ENCODE measurements around the gene KNL1.
A peak's percentile ranks its signal among the peaks of the same experiment; 100 is the strongest.
"Not testable (repeated sequence)": the region's sequence is repeated elsewhere in the genome, so short reads cannot be mapped to it uniquely, and the experiment has no call there.

The KNL1 gene

GRCh38 chr15:40676290-40676689 is 82.2 kb downstream of the KNL1 start:
- not testable (repeated sequence) for DNase-seq

- DNase-seq, result not testable (repeated sequence)
These were observed 82.9 kb downstream of the KNL1 start for GRCh38 chr15:40676906-40677305.

- no peak for DNase-seq
These were observed 86.1 kb downstream of the KNL1 start for GRCh38 chr15:40680151-40680550.

GRCh38 chr15:40680959-40681358 is 86.9 kb downstream of the KNL1 start:
- DNase-seq, result not testable (repeated sequence)

- DNase-seq, result no peak
These were observed 90.3 kb downstream of the KNL1 start for GRCh38 chr15:40684381-40684780.

- DNase-seq, result no peak
These were observed 91.3 kb downstream of the KNL1 start for GRCh38 chr15:40685376-40685775.

- no peak for DNase-seq
These were observed 95.1 kb downstream of the KNL1 start for GRCh38 chr15:40688932-40689799.

GRCh38 chr15:40691737-40692136 is 97.7 kb downstream of the KNL1 start:
- DNase-seq, result no peak

GRCh38 chr15:40693904-40694687 is 100.0 kb downstream of the KNL1 start:
- no peak for DNase-seq

- DNase-seq, result peak; percentile 80 to 89 (median 80)
These were observed 100.8 kb downstream of the KNL1 start, which contains the start of gene RAD51 for GRCh38 chr15:40694688-40695468. Gene RAD51 (plus strand): TSS chr15:40695174. CDS start chr15:40698759, 3,585 bp downstream.

- peak in 1 of 3 experiments; percentile 13 for DNase-seq
These were observed 101.4 kb downstream of the KNL1 start for GRCh38 chr15:40695469-40695890.

GRCh38 chr15:40696228-40696627 is 102.2 kb downstream of the KNL1 start:
- no peak for DNase-seq

- DNase-seq, result no peak
These were observed 103.9 kb downstream of the KNL1 start for GRCh38 chr15:40697916-40698315.

GRCh38 chr15:40702077-40702476 is 108.0 kb downstream of the KNL1 start:
- peak in 1 of 3 experiments; percentile 1 for DNase-seq

- no peak for DNase-seq
These were observed 112.1 kb downstream of the KNL1 start for GRCh38 chr15:40706121-40706520.

Measured in NCI-H1417 (cell line).